NCI-H2196 (cell line): Measurements from ENCODE around the gene SCIN.
"Not testable (repeated sequence)": the region's sequence is repeated elsewhere in the genome, so short reads cannot be mapped to it uniquely, and the experiment has no call there.

Experiments
- DNase-seq: peaks from one replicate; lab custom pipeline; 2025; ENCODE audit not compliant: unreplicated experiment; lab: John Stamatoyannopoulos, UW

The SCIN gene

GRCh38 chr7:12570534-12571461 is at the start of gene SCIN:
SCIN (plus strand) TSS chr7:12570720; CDS start chr7:12570787, 67 bp downstream.
- peak; percentile 55 for DNase-seq

GRCh38 chr7:12524794-12525386 is 45.6 kb upstream of the SCIN start:
- peak; percentile 63 for DNase-seq

DNA sequence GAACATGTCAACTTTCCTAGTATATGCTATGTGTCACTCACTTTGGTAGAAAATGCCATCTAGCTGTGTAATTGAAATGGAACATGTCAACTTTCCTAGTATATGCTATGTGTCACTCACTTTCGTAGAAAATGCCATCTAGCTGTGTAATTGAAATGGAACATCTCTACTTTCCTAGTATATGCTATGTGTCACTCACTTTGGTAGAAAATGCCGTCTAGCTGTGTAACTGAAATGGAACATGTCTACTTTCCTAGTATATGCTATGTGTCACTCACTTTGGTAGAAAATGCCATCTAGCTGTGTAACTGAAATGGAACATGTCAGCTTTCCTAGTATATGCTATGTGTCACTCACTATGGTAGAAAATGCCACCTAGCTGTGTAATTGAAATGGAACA is 43.8 kb upstream of the SCIN start:
- DNase-seq = not testable (repeated sequence)

DNA sequence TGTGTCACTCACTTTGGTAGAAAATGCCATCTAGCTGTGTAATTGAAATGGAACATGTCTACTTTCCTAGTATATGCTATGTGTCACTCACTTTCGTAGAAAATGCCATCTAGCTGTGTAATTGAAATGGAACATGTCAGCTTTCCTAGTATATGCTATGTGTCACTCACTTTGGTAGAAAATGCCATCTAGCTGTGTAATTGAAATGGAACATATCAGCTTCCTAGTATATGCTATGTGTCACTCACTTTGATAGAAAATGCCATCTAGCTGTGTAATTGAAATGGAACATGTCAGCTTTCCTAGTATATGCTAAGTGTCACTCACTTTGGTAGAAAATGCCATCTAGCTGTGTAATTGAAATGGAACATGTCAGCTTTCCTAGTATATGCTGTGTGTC is 42.9 kb upstream of the SCIN start:
- DNase-seq = not testable (repeated sequence)

GRCh38 chr7:12529971-12530710 is 40.4 kb upstream of the SCIN start:
- no peak for DNase-seq

DNA sequence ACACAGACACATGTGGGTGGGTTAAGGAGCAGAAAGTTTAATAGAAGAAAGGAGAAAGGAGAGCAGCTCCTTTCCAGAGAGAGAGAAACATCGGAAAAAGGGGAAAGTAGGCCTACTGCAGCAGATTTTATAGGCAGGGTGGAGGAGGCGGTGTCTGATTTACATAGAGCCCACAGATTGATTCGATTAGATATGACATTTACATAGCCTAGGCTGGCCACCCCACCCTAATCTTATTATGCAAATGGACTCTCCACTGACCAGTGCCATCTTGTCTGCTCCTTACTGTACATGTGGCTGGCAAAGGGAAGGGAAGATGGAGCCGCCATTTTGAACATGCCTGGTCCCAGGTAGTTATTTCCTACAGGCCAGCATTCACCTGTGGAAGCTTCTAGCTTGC is 38.7 kb upstream of the SCIN start:
- DNase-seq = no peak

DNA sequence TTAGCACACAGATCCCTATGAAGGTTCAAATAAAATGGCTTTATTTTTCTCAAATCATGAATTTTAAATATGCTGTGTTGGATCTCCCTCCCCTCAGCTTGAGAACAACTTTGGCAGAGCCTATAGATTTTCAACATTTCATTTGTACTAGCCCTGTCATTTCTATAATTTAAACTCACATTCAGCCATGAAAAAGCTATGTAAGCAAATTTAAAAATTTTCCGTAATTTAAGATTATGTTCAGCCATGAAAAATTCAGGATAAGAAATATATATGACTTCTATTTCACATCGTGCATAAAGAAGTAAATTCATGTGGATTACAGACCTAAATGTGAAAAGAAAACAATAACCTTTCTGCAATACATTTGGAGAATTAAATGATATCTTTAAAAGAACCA is 36.5 kb upstream of the SCIN start:
- DNase-seq = no peak

DNA sequence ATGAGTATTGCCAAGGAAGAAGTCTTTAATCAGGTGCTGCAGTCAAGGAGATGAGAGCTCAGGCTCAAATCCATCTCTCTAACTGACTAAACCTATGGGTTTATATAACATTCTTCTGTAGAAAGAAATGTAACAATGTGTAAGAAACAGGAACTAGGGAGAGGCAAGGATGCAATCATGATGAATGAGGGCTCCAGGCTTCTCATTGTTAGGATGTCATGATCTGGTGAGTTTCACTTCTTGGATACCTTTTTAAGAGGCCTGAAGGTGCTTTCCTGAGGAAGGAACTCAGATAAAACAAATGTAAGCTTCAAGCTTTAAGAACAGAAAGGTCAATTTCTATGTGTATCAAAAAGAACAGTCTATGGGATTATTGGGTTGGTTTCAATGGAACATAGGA is 30.8 kb upstream of the SCIN start:
- DNase-seq = no peak

- no peak for DNase-seq
Observed at GRCh38 chr7:12540850-12541249, 29.7 kb upstream of the SCIN start.

- DNase-seq = no peak
Observed at GRCh38 chr7:12543586-12543985, 26.9 kb upstream of the SCIN start.

- DNase-seq = no peak
Observed at GRCh38 chr7:12549106-12549505, 21.4 kb upstream of the SCIN start.

DNA sequence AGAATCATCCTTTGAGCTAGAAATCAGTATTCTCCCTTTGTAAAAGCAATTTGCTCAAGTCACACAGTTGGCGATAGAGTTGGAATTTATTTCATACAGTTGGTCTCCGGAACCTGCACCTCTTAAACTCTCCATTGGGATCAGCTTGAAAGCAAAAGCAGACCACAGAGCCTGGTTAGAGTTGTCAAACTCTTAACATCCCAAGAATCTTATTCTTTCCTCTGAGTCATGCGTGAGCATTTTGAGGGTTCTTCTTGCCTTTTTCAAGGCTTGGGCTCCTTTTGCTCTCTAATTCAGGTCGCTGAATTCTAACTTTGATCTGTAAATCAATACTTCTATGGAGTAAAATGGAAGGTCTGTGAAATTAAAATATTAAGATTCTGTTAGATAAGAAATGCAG is 19.6 kb upstream of the SCIN start:
- no peak for DNase-seq

- no peak for DNase-seq
Observed at GRCh38 chr7:12552876-12553275, 17.6 kb upstream of the SCIN start.

- no peak for DNase-seq
Observed at GRCh38 chr7:12553416-12553815, 17.1 kb upstream of the SCIN start.

- DNase-seq = no peak
Observed at GRCh38 chr7:12554351-12554750, 16.2 kb upstream of the SCIN start.

DNA sequence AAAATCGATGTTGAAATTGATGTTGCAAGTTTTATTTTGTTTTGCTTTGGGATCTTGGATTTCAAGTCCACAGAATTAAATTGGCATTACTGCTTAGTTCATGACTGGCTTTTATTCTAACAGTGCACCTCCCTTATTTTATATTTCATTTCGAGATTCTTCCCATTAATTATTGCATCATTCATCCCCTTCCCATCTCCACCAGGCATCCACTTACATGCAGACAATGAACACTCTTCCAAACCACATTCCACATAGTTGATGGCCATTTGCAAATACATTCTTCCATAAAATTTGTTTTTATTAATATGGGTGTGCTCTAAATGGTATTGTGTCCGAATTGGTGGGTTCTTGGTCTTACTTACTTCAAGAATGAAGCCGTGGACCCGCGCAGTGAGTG is 15.6 kb upstream of the SCIN start:
- no peak for DNase-seq

DNA sequence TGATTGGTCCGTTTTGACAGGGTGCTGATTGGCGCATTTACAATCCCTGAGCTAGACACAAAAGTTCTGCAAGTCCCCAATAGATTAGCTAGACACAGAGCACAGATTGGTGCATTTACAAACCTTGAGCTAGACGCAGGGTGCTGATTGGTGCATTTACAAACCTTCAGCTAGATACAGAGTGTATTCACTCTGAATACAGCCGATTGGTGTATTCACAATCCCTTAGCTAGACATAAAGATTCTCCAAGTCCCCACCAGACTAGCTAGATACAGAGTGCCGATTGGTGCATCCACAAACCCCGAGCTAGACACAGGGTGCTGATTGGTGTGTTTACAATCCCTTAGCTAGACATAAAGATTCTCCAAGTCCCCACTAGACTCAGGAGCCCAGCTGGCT is 14.8 kb upstream of the SCIN start:
- not testable (repeated sequence) for DNase-seq

DNA sequence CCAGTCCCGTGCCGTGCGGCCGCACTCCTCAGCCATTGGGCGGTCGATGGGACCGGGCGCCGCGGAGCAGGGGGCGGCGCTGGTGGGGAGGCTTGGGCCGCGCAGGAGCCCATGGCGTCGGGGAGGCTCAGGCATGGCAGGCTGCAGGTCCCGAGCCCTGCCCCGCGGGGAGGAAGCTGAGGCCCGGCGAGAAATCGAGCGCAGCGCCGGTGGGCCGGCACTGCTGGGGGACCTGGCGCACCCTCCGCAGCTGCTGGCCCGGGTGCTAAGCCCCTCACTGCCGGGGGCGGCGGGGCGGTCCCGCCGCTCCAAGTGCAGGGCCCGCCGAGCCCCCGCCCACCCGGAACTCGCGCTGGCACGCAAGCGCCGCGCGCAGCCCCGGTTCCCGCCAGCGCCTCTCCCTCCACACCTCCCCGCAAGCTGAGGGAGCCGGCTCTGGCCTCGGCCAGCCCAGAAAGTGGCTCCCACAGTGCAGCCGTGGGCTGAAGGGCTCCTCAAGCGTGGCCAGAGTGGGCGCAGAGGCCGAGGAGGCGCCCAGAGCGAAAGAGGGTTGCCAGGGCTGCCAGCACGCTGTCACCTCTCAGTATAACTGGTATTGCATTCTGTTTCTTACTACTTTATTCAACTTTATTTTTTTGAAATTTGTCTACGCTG is 14.3 kb upstream of the SCIN start:
- not testable (repeated sequence) for DNase-seq

GRCh38 chr7:12557282-12557681 is 13.2 kb upstream of the SCIN start:
- DNase-seq = no peak

DNA sequence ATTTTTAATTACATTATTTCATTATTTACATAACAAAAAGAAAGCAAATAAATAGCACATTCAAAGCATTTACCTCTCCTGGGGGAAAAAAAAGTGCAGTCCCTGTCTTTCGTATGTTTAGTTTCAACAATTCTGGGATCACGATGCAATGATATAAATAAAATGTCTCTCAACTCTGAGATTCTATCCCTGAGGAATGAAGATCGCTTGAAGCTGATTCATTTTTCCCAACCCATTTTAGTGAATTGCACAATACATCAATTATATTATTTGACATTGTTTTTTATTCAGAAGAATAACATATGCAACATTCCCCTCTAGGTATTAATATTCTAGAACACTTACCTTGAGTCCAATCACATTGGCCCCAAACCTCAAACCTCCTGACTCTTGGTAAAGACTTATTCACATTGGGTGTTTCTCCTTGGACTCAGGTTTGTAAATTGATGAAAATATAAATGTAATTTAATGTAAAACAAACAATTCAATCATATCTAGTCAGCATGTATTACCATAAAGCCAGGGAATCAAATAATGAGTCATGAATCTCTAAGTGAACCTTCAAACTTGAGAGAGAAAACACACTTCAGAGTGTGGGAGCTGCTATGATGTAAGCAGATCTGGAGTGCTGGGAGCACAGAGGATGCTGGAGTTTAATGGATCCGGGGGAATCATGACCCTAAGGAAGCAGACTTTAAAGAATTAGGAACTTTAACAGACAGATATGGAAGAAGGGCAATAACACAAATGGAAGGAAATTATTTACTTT is 5.3 kb upstream of the SCIN start:
- DNase-seq = no peak

- DNase-seq = no peak
Observed at GRCh38 chr7:12565873-12566272, 4.6 kb upstream of the SCIN start.
